Activated CD8-positive, alpha-beta memory T cell treated with anti-CD3 and anti-CD28 coated beads for 48 hours (primary cell): ENCODE measurements around the gene TBX2.

Source experiments
- DNase-seq, 3 experiments: peaks; one replicate each; pipeline ENCODE4 v3.0.0-alpha.2; 2020; ENCODE audit warnings: low read depth in 2 of 3, low spot score in 2 of 3

TBX2 gene

DNA sequence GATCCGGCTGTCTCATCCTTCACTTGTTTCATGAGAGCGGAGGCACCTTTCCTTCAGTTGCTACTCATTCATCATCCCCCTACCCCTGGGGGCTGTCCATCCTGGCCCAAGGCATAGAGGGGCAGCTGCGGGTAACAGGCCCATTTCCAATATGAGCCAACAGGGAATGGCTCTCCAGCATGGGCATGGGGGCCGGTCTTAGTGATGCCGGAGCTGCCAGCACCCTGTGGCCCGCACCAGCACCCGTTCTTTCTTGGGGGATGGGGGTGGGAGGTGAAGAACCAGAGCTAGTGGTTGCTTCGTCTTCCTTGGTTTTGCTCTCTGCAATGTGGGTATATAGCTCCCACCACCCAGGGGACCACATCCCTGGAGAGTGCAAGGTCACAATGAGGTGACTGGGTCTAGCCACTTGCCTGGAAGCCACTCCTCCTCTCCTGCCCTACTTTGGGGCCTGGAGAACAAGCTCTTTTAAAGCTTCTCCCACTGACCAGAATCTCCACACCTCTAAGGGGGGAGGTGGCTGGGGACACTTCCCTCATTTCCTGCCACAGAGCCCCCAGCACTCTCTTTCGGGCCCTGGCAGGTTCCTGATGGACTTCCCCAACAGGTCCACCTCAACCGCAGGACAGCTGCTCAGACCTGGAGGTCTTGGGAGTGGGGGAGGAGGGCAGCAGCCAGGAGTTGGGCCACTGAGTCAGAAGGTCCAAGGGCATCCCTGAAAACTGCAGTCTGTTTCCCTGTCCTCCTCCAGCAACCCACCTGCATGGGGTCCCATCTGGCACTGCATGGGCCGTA lies 11.9 kb upstream of the TBX2 start:
- DNase-seq = no peak

DNA sequence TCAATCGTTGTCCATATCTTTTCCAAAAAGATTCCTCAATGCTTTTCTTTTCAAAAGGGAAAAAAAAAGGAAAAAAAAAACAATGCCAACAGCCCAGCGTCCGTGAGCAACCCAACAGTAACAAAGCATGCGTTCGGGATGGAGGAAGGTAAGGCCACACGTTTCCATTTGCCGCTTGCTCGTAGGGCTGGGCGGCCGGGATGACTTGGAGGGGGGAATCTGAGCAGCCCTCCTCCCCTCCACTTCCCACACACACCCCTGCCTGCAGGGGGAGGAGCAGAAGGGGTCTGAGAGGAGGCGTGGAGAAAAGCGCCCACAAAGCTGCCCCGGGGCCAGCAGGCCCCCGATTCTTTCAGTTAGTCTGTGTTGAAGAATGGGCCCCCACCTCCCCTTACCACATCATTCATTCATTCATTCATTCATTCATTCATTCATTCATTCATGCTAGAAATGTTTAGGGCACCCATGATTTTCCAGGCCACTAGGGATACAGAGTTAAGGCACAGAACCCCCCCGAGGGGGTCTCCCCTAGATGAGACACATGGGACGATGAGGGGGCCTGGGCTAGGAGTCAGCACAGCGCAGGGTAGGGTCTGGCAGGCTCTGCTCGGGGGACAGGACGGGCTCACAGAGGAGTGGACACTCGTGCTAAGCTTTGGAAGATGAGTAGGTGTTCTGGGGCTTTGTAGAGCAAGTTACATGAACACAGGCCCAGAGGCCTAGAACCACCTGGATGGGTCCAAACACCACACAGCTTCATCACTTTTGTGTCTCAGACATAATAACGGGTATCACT lies 10.9 kb upstream of the TBX2 start:
- no peak for DNase-seq

DNA sequence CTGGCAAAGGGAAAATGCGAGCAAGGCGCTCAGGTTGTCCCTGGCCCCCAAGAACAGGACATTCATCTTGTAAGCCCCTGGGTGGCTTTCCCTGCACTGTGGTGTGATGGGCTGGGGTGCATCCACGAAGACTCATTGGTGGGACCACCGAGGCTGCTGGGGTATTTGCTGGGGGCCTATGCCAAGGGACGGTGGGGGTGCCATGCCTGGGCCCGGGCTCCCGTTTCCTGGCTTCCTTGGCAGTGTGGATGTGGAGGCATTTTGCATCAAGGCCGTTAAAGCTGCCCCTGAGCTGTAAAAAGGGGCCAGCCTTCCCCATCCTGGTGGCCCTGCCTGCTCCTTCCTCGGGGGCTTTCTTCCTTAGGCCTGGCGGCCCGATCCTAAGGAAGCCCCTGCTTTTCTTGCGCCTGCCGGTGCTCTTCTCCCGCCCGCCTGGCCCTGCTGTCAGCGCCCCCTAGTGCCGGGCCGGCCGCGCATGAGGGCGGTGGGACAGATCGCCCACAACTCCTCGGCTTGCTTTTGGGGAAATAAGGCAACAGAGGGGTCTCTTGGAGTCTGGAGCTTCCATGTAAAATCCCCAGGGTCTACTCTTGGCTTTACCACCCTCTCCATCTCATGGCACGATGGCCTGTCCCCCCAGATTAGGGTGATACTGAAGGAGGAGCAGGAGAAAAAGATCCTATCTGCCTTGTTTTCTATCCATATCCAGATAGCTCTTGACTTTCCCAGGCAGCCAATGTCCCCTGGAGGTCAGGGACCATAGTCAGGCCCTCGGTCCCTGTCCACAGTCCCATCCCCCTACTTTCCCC lies 9.8 kb upstream of the TBX2 start:
- DNase-seq = no peak

DNA sequence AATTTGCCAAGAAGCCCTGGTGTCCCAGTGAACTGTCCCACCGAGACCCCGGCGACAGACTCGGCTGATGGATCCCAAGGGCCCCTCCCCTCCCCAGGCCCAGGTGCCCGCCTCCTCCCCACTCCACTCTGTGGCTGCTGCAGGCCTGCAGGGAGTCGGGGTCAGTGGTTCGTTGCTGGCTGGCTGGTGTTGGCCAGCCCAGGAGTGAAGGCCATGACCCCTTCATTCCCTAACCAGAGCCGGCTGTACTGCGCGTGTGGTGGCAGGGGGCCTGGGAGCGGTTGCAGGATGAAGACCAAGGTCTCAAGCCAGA lies 9.2 kb upstream of the TBX2 start:
- DNase-seq = no peak

DNA sequence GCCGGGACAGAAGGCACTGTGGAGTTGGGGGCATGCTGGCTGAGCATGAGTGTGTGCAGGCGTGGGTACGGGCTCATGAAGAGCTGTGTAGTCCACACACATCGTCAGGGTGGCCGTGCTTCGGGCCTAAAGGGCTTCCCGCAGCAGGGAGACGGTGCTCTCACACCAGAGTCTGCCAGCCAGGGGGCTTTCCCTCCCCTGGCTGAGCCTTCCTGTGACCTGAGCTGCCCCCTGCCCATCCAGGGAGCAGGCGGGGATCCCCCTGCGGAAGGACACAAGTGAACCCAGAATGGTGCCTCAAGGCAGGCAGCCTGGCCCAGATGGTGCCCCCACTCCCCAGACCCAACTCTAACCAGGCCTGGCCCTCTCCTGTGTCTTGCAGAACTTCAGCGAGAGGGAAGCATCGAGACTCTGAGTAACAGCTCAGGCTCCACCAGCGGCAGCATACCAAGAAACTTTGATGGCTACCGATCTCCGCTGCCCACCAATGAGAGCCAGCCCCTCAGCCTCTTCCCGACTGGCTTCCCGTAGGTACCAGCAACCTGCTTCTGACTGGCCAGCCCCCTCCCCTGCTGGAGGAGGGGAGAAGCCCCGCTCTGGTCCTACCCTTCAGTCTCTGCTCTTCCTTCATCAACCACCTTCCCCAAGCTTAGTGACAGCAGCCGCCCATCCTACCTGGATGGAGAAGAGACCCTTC lies 7.9 kb upstream of the TBX2 start:
- no peak for DNase-seq

DNA sequence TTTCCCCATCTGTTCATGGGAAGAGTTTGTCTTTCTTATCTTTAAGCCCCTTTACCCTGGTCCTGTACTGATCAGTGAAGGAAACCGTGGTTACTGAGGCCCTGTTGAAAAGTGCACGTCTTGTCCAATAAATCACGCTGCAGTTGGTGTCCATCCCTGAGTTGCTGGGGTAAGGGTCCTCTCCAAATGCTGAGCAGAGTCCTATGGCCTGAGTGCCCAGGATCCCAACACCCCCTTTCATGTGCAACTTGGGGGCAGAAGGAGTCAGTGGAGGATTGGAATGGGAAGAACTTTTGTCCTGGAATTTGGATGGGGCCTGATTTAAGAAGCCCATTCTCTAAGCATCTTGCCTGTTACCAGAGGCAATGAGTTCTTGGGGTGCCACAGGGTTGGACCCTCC lies 7.0 kb upstream of the TBX2 start:
- DNase-seq = no peak

DNA sequence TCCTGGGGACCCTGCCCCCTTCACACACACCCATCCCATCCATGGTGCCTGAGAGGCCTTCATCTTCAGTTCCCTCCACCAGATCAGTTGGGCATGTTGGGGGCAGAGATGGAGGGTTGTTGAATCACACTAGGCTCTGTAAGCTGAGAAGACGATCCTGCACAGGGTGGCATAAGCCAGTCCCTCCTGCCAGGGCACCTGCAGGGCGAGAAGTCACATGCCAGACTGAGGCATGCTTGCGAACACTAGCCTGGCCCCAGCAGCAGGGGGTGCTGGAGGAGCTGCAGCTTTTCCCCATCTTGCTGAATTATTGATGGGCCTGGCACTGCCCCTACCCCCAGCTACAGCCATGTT lies 6.1 kb upstream of the TBX2 start:
- no peak for DNase-seq

DNA sequence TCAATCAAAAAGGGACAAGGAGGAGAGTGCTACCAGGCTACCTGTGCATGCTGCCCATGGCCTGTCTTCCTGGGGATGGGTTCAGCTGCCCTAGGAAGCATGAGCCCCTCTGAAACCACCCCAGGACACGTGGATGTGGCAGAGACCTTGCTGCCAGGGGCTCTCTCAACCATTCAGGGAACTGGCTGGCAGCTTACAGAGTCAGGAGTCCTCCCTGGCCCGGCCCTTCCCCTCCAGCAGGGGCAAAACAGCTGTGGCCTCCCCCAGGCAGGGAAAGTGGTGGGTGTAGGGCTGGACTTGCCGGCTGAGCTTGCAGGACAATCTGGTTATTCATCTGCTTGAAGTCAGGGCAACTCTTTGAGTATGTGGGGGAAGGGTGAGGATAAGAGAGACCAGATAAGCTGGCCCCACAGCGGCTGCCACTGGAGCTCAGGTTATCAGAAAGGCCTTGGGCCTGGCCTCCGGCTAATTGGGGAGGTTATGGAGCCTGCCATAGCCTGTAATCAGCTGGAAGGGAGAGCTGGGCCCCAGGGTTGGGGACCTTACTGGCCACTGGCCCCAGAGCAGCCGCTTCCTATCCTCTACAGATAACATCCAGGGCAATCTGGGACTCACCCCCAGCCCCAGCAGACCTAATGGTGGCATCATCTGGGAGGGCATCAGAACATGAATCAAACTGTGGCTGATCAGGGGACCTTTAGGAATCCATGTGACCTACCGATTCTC lies 5.6 kb upstream of the TBX2 start:
- DNase-seq = no peak

DNA sequence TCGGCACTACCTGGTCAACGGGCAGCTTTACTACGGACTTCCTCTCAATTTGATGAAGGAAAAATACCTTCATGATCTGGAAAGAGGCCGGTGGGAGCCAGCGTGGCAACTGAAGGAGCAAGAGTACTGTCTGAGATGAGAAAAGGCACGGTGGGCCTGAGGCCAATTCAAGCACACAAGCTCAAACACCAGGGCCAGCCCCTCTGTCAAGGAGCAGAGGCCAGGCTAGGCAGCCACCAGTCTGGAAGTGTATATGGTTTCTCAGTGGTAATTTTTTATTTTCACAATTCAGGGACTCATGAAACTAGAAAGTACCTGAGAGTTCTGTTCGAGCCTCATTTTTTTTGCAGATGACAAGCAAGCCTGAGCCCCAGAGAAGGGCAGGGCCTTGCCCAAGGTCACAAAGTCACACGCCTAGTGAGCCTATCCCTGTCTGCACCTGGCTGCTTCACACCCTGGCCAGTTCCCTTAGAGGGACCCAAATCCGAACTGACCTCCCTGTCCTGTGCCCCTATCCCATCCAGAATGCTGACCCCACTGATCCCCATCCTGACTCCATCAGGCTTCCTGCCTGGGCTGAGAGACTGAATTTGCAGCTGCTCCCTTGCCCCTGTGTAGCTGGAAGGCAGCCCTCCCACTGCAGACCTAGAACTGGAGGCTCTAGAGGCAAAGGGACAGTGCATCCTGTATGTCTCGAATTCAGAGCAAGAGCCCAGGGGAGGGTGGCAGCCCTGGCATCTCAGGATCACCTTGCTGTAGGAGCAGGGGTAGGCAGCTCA lies 4.8 kb upstream of the TBX2 start:
- no peak for DNase-seq

DNA sequence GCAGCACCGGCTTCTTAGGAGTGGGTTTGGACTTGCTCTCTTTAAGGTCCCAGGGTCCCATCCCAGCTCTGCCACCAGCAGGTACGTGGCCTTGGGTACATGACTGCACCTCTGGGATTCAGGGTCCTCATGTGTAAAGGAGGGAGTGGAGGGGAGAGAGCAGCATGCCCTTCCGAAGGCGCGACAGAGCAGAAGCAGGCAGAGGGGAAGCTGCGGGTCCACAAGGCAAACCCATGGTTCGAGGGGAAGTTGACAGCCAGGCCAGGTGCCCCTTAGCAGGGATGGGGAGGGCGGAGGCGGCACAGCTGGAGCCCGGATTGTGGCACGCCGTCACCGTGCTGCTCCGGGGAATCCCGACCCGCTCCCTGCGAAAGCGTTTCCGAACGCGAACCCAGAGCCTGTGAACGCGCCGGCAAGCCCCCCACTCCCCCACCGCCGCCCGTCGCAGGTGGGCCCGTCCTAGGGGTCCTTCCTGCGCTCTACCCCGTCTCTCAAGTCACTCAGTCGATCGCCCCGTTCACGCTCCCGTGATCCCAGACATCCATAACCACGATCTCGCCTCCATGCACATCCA lies 4.1 kb upstream of the TBX2 start:
- no peak for DNase-seq

DNA sequence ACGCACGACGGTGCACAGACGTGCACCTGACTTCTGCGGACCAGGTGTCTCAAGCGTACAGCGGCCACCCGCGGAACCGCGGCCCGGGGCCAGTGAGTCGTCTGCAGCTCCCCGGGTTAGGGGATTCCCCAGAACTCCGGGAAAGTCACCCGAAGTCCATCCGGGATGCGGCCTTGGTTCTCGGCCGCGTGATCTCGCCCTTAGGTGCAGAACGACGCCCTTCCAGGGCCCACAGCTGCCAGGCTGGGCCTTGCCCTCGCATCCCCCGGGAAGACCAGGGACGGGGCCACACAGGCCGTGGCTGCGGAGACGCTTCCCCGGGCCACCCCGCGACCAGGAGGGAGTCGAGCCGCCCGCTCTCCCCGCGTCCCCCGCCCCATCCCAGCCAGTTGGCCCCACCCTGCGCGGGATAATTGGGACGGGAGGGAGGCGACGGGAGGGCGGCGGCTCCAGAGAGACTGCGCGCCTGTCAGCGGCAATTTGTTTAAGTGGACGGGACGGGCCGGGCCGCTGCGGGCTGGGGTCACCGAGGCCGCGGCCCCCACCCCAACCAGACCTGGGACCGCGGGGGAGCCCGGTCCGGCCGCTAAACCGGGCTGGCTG lies 3.6 kb upstream of the TBX2 start:
- DNase-seq = no peak

DNA sequence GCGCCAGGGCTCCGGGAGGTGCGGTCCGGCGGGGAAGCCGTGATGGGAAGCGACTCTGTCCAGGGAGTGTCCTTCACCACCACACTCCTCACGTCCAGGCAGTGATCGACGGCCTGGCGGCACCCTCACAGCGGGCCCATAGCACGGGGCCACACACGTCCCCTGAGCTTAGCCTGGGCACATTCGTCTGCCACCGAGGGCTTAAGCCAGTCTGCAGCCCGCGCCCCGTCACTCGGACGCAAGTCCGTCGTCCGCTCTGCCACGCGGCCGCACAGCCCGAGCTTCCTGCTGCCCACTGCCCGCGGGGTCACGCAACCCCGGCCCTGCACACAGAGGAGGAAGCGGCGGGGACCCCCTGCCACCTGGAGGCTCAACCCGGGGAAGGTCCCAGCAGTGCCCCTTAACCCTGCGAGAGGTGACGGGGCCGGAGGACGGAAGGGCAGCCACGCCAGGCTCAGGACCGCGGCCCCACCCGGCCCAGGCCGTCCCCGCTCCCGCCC lies 3.0 kb upstream of the TBX2 start:
- DNase-seq = no peak

DNA sequence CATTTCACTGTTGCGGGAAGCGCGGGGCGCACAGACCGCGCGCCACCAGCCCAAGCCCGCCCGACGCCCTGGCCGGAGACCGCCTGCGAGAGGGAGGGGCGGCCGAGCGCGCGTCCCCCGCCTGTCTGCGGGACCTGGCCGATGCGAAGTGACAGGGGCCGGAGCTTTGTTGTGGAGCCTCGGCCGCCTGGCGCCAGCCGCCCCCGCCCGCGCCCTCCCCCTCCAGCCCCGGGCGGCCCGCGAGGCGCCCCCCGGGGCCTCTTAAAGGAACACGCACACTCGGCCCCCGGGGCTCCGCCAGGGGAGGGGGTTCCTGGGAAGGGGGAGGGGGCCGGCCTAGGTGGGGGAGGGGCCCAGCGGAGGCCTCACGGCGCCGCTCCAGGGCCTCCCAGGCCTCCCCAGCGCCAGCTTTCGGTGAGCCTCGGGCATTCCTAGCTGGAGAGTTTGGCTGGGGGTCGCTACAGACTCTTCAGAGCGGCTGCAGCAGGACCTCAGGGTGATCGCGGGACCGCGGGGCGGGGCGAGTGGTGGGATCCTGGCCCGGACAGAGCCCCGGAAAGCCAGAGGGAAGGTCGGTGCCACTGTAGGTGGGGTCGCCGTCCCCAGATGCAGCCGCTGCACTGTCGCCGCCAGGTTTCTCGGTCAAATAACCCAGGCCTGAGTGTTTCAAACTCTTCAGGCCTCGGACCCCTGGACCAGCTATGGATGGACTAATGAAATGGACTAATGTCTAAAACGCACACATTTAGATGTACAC lies 2.4 kb upstream of the TBX2 start:
- no peak for DNase-seq

DNA sequence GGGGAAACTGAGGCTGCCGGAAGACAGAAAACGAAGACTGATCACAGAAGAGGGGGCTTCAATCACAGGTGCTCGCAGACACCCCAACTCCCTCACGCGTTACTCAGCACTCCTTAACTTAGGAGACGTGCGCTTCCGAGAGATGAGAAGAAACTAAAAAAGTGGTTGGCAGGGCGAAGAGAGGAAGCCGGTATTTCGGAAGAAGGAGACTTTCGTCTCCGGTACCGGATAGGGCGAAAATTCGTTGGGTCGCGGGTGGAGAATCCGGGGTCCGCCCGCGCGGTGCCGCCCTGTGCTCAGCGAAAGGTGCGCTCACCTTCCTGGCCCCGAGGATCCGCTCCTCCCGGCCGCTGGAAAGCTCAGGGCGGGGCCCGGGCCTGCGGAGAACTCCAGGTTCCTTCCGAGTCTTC lies 917 bp upstream of the TBX2 start:
- DNase-seq = no peak

DNA sequence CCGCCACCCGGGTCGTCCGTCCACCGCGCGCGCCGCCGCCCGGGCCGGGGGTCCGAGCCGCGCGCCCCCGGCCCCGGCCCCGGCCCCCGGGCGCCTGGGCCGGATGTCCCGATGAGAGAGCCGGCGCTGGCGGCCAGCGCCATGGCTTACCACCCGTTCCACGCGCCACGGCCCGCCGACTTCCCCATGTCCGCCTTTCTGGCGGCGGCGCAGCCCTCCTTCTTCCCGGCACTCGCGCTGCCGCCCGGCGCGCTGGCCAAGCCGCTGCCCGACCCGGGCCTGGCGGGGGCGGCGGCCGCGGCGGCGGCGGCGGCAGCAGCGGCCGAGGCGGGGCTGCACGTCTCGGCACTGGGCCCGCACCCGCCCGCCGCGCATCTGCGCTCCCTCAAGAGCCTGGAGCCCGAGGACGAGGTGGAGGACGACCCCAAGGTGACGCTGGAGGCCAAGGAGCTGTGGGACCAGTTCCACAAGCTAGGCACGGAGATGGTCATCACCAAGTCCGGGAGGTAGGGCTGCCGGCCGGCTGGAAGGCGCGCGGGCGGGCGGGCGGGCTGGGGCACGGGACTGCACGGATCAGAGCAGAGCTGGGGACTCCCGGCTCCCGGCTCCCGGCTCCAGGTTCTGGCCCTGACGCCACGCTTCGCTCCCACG lies 548 bp downstream of the TBX2 start:
- no peak for DNase-seq

DNA sequence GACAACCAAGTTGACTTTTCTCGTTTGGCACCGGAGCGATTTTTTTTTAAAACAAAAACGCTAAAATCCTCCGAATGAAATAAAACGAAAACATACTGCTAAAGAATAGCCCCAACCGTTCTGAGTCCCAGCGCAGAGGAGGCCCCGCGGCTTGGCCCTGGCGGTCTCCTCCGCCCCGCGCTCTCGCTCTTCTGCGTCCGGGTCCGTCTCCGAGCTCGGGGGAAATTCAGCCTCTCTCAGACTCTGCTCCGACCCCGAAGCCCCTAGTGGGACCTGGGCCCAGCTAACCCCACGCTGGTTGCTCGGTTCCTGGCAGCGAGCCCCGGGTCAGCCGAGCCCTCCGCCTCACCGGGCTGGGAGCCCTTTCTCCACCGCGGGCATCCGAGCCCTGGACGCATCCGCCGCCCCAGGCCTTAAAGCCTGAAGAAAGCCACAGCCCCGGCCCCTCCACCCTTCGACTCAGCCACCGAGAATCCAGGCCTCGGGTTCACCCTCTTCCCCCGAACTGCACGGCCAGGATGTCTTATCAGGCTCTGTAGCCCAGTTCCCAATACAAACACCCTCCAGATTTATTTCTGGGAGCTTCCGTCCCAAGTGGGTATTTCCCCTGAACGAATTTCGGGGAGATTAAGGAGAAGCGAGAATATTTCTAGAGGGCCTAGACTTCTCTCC lies 1.2 kb downstream of the TBX2 start:
- no peak for DNase-seq

DNA sequence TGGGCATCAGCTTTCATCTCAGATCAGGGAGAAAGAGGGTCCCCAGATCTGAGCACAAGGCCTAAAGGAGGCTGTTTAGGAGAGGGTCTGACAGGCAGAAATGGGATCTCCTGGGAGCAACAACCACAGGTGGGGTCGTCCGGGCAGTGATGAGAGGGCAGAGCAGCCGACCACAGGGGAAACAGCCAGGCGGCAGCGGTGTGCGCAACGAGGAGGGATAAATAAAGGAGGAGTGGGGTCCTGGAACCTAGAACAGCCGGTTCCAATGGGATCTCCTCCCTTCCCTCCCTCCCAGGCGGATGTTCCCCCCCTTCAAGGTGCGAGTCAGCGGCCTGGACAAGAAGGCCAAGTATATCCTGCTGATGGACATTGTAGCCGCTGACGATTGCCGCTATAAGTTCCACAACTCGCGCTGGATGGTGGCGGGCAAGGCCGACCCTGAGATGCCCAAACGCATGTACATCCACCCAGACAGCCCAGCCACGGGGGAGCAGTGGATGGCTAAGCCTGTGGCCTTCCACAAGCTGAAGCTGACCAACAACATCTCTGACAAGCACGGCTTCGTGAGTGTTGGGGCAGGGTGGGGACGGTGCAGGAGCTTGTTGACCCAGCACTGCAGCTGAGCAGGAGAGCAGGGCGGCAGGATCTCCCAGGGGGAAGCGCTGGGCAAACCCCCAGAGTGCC lies 1.9 kb downstream of the TBX2 start:
- DNase-seq = no peak
